KOPT-K1 (cell line): Measurements from ENCODE around the gene VN1R5.

ENCODE experiments used
- H3K27ac ChIP-seq: fragments of 200-600 bp; sonication (generic); 2 replicates; pipeline ENCODE4 v1.5.1; 2016; ENCODE audit warnings: antibody characterized with exemption, mild to moderate bottlenecking, low read depth, low read length; ENCODE audit not compliant: poor library complexity, severe bottlenecking
- H3K36me3 ChIP-seq: fragments of 200-600 bp; sonication (generic); 2 replicates; pipeline ENCODE4 v1.5.1; 2017; ENCODE audit warnings: antibody characterized with exemption, mild to moderate bottlenecking, low read length, moderate library complexity; ENCODE audit not compliant: insufficient read depth
- H3K9me3 ChIP-seq: fragments of 200-600 bp; sonication (generic); 2 replicates; pipeline ENCODE4 v1.5.1; 2017; ENCODE audit warnings: antibody characterized with exemption, low read length, mild to moderate bottlenecking; ENCODE audit not compliant: insufficient read depth, poor library complexity, severe bottlenecking

VN1R5 gene

DNA sequence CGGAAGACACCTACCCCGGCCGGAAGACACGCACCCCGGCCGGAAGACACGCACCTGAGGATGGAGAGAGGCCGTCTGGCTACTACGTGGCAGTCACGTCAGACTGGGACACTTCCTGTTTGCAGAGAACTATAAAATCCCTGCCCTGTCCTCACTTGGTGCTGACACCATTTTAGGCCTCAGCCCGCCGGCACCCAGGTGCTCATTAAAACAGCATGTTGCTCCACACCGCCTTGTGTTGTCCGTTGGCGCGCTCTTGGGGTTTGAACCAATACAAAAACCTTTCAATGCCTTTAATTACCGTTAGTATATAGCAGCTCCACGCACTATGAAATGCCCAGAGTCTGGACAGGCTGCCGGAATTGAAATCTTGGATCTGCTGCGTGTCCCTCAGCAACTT is 34.7 kb downstream of the VN1R5 start:
- Histone ChIP-seq H3K36me3 (no peaks in the 10 kb centered on the region), H3K9me3 (peaks cover 34% of the 10 kb centered on the region), H3K27ac (no peak overlapping the region)

DNA sequence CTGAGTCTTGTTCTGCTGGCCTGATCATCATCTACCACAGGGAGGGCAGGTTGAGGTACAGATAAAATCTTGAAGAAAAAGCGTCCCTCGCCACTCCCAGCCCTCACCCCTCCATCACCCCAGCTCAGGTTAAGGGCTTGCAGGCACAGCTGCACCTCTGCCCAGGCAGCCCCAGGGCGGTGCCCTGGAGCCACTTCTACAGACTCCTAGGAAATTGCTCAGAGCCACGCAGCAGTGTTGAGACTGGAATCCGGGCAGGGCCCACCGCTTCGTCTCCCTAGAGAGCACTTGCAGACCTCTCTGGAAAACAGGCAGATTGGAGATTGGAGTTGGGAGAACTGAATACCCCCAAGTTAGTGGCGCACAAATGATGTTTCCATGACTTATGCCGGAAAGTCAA is 35.3 kb downstream of the VN1R5 start:
- Histone ChIP-seq H3K27ac (no peak overlapping the region), H3K9me3 (peaks cover 29% of the 10 kb centered on the region), H3K36me3 (no peaks in the 10 kb centered on the region)

DNA sequence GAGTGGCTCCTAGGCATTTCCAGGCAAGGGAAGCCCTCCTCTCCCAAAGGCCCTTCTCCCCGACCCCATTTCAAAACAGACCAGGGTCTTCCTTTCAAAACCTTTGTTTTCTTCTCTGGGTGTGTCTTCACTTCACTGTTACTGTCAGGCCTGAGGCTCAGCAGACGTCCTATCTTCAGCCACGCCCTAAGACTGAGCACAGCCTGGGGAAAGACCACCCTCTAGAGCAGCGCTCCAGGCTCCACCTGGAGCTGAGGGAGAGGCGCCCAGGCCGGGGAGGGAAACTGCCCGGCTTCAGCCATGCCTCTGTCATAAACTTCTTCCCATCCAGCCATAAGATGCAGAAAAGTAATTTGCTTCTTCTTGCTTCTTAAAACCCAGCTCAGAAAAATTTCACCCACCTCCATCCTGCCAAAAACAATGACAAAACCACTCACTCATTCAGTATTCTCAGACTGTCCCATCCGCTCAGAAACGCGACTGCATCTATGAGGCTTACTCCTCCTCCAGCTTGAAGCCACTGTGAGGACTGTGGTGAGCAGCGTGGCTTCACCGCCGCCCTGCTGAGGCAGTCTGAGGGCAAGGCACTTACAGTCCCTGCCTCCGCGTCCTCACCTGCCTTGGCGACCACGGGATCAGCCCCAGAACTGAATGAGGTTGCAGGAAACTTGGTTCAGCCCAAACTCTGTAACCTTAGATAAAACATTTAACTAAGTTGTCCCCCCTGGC is 36.1 kb downstream of the VN1R5 start:
- Histone ChIP-seq H3K36me3 (no peaks in the 10 kb centered on the region), H3K27ac (no peak overlapping the region), H3K9me3 (peaks cover 20% of the 10 kb centered on the region)

DNA sequence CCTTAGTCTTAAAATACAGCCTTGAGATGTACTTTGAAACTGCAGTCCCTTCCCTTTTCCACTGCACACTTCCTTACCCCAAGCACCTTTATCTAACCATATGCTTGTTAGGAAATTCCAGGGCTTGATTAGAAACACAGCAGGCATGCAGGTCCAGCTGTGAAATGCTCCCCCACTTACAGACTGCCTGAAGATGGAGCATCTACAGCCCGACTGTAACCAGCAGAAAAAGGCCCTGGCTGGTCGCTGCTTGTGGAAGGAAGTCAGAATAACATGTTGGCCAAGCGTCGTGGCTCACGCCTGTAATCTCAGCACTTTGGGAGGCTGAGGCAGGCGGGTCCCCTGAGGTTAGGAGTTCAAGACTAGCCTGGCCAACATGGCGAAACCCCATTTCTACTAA is 37.2 kb downstream of the VN1R5 start:
- peaks cover 12% of the 10 kb centered on the region for H3K9me3 ChIP-seq
- H3K36me3 ChIP-seq = no peaks in the 10 kb centered on the region
- no peak overlapping the region for H3K27ac ChIP-seq

DNA sequence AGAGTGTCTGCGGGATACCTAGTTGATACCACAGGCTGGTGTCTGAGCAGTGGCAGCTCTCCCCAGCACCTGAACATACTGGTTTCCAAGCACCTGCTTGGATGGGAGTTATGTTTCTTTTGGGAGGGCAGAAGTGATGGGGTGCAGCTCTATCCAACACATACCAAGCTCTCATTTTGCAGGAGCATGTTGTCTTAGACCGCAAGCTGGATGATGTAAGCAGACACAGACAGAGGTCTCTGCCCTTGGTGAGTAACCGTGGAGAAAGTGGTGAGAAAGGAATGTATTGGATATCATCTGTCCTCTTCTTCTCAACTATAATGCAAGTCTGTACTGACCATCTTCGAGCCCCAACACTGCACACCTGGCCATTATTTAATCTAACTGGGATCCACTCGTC is 38.4 kb downstream of the VN1R5 start:
- no peak overlapping the region for H3K27ac ChIP-seq
- peaks cover 1% of the 10 kb centered on the region for H3K9me3 ChIP-seq

DNA sequence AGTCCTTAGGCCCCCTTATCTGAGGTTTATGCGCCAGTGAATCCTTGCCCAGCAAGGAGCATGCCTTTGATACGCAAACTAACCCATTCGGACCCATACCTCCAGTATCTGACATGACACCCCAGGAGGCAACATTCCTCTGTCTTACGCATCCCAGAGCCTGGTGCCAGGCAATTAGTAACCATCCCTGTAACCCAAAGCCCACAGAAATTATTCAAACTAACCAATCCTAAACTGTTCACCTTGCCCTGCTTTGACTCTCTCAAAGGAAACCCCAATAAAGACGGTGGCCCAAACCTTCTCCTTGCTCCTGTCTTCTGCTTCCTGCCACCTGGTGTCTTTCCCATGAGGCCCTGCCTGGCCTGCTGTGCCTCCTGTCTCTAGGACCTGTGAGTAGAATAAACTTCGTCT is 39.4 kb downstream of the VN1R5 start:
- no peaks in the 10 kb centered on the region for H3K9me3 ChIP-seq
- peaks cover 22% of the 10 kb centered on the region for H3K36me3 ChIP-seq
- no peak overlapping the region for H3K27ac ChIP-seq

More for the DNA sequence above, 38.4 kb downstream of the VN1R5 start:
- peaks cover 12% of the 10 kb centered on the region for H3K36me3 ChIP-seq

DNA sequence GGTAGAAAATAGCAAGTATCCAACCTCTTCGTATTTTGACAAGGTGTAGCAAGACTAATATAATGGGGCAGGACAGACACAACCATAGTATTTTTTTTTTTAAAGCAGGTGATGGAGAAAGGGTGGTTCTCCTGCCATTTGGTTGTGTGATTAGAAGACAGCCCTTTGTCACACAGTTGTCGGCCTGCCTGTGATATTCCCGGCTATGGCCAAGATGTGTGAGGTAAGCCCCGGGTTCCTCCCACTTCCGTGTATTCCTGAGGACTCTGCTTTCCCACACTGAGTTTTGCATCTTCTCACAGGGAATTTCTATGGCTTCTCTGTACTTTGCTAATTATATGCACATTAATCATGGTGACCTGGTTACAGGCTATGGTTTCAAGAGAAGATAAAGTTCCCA is 39.9 kb downstream of the VN1R5 start:
- Histone ChIP-seq H3K36me3 (peaks cover 27% of the 10 kb centered on the region), H3K9me3 (no peaks in the 10 kb centered on the region), H3K27ac (no peak overlapping the region)

DNA sequence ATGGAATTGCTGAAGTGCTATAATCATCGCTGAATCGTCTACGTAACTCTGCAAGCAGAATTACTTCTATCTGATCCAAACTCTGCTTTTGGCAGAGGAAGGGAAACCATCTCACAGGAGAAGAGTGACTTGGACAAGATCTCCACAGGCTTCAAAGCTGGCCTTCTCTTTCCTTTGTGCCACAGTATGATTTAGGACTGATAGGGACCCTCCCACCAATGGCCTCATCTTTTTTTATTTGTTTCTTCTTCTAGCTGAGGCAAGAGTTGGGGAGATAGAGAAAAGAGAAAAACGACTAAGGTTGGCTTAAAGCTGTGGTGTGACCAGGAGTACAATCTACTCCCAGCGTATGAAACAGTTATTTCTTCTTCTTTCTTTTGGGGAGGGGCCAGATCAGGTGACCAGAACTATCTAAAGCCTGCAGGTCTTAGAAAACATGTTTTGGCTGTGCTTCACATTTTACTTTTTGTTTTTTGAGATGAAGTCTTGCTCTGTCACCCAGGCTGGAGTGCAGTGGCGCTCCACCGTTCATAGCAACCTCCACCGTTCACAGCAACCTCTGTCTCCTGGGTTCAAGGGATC is 40.8 kb downstream of the VN1R5 start:
- Histone ChIP-seq H3K27ac (peak overlapping the region; percentile 62), H3K9me3 (no peaks in the 10 kb centered on the region), H3K36me3 (peaks cover 36% of the 10 kb centered on the region)

DNA sequence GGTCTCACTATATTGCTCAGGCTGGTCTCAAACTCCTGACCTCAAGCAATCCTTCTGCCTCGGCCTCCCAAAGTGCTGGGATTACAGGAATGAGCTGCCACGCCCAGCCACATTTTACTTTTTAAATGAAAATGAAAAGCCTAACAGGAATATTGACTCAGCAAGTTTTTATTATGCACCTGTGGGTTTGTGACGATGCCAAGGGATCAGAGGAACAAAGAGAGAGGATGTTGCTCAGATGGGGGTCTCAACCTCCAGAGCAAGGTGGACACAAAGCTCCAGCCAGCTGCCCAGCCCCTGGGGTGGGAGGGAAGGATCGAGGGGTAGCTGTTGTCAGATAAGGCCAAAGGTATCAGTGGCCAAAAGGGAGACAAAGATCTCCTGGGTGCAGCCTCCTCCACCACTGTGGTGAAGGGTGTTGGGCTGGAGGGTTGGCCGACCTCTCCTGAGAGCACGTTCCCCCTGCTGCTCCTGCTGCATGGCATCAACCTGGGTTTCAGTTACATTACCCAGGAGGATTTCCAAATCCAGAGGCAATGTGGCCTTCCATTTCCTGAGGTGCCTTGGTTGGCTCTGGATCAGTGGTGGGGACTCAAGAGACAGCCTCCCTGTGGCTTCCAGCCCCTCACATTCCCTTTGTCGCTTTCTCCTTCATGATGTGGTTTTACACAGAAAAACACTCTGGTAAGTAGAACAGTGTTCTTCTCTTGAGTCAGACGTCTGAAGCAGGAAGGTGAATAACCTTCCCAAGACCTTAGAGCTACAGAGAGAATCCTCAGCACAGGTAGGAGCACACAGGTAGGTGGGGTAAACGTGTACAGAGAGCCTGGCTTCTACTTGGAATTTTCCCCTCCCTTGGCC is 41.6 kb downstream of the VN1R5 start:
- Histone ChIP-seq H3K9me3 (no peaks in the 10 kb centered on the region), H3K36me3 (peaks cover 44% of the 10 kb centered on the region), H3K27ac (peak overlapping the region; percentile 62)

DNA sequence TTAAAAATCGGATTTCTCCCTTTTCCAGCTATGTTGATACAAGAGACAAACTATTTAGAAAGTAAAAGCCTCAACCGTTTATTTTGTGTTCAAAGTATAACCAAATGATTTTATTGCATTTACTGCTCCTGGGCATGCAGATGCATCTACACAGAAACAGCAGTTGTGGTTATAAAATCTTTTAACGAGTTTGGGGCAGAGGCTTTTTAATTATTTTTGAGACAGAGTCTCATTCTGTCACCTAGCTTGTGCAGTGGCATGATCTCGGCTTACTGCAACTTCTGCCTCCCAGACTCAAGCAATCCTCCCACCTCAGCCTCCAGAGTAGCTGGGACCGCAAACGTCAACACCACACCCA is 42.2 kb downstream of the VN1R5 start:
- H3K36me3 ChIP-seq = peaks cover 50% of the 10 kb centered on the region
- no peaks in the 10 kb centered on the region for H3K9me3 ChIP-seq
- peak overlapping the region; percentile 62 for H3K27ac ChIP-seq

DNA sequence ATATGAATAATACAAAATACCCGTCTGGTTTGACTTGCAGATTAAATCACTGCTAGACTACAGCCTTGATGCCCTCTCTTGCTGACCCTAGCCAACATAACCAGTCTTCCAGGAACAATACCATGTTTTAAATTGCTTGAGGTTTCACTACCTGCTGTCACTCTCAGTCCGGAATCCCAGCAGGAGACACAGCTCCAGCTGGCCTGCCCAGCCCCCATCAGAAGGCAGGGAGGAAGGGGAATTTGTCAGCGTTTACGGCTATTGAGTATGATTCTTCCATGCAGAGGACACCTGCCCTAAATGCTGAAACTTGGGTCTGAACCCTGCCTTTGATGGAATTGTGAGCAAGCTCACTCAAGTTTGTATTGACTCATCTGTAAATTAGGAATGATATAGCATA is 42.8 kb downstream of the VN1R5 start:
- Histone ChIP-seq H3K27ac (peak overlapping the region; percentile 62), H3K36me3 (peaks cover 56% of the 10 kb centered on the region), H3K9me3 (no peaks in the 10 kb centered on the region)

DNA sequence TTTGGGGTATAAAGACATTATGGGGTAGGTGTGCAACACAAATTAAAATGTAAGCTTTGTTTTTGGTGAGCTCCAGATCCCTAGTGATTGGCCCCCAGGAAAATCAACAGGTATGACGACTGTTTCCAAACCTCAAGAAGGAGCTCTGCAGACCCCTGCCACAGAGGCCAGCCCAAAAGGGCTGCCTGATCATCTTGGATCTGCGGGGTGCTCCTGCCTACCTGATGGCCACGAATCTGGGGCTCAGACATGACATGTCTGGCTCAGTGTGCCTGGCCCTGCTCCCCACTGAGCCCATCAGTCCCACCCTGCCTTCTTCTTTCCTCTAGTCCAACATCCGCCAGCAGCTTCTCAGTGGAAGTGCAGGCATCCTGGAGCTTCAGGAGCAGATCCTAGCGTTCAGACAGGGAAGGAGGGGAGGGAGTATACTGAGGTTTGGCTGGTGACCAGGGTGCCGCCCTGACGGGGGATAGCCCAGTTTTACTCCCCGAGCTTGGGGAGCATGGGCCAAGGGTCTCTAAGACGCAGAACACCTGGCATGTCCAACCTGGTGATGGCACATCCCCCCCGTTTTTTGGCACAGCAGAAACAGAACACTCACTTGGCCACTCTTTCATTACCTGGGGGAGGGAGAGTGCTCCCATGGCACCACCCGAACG is 44.0 kb downstream of the VN1R5 start:
- H3K36me3 ChIP-seq = peaks cover 68% of the 10 kb centered on the region
- H3K27ac ChIP-seq = no peak overlapping the region

DNA sequence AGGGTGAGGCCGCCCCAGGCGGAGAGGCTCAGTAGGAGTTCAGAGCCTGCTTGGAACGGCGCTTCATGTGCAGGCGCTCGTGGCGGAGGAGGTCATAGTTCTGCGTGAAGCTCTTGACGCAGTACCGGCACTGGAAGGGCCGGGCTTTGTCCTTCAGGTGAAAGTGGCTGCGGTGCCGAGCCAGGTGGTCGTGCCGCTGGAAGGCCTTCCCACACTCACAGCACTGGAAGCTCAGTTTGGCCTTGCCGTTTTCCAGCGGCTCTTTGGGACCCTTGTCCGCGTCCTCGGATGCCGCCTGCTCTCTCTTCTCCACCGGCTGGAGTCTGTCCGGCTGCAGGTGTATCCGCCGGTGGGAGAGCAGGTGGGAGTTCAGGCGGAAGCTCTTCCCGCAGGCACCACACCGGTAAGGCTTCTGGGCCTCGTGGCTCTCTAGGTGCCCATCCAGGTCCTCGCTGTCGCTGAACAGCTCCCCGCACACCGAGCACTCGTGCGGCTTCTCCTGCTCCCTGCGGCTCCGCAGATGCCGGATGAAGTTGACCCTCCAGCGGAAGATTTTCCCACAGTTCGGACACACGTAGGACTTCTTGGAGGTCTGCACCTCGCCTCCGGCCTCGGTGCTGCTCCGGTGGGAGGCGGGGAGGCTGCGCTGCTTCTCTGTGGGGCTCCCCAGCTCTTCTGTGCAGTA is 44.8 kb downstream of the VN1R5 start:
- Histone ChIP-seq H3K9me3 (no peaks in the 10 kb centered on the region), H3K27ac (no peak overlapping the region), H3K36me3 (peaks cover 76% of the 10 kb centered on the region)

More for the DNA sequence above, 44.0 kb downstream of the VN1R5 start:
- H3K9me3 ChIP-seq = no peaks in the 10 kb centered on the region

DNA sequence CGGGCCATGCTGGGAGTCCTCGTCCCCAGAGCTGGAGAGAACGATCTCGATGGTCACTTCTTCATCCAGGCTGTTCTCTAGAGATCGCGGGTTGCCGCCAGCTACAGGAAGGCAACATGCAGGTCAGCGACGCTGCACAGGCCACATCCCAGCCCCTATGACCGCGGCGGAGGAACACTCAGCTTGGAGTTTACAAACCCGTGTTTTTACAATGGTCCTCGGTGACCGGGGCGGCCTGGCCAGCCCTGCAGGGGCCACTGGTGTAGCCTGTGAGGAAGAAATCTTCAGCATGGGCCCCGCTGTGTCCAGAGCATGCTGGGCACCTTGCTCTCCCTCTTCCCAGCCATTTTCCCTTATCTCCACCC is 45.3 kb downstream of the VN1R5 start:
- Histone ChIP-seq H3K27ac (no peak overlapping the region), H3K36me3 (peaks cover 81% of the 10 kb centered on the region), H3K9me3 (no peaks in the 10 kb centered on the region)

DNA sequence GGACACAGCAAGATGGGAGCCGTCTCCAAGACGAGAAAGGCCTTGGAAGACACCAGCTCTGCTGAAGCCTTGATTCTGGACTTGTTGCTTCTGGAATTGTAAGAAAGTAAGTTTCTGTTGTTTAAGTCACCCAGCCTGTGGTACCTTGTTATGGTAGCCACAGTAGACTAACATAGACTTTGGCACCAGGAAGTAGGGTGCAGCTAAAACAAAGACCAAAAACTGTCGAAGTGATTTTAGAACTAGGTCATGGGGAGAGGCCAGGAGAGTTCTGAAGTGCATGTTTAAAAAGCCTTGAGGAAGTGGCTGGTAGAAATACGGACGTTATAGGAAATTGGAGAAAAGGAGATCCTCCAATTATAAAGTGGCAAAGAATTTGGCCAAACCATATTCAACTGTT is 47.3 kb downstream of the VN1R5 start:
- H3K27ac ChIP-seq = no peak overlapping the region
- H3K36me3 ChIP-seq = peaks cover 100% of the 10 kb centered on the region
- H3K9me3 ChIP-seq = no peaks in the 10 kb centered on the region
